HepG2 (cell line): ENCODE results near the gene TOP2A. TPM values are rescaled to one million over a fixed set of nuclear protein-coding genes. Genes with fewer than 3 reads are reported as not detected.

Source experiments
- ATAC-seq: fragments of 200-7000 bp; cut with Tn5 transposase; 3 replicates; pipeline ENCODE4 v1.9.1; 2020; ENCODE audit warnings: mild to moderate bottlenecking, moderate library complexity
- BruUV-seq: library from RNA; stranded (reverse); fragments of 400-500 nt; replicated peaks from 2 replicates; lab custom pipeline; 2021; lab: Mats Ljungman, UMichigan
- CTCF ChIA-PET: fragments of 300-600 bp; formaldehyde crosslinking; extraction: SDS; loops from one replicate; lab custom pipeline; 2021; ENCODE audit warnings: low total read pairs, inconsistent platforms, low intra/inter-chr PET ratio; lab: Yijun Ruan, JAX
- POLR2A ChIA-PET: fragments of 350-600 bp; sonication (Branson Sonifier 250); formaldehyde crosslinking; loops from one replicate; lab custom pipeline; 2020; ENCODE audit warnings: antibody characterized with exemption, inconsistent platforms; lab: Yijun Ruan, JAX
- DNase-seq: peaks from one replicate; pipeline ENCODE4 v3.0.0-alpha.2; 2015; ENCODE audit warnings: low spot score
- FAIRE-seq: peaks from 3 replicates; lab custom pipeline; 2011; peaks lifted over from hg19 to GRCh38; lab: Jason Lieb, UNC
- H2AFZ ChIP-seq: one replicate; pipeline ENCODE4 v1.6.1; 2011; ENCODE audit warnings: low read length, inconsistent platforms
- H3K27ac ChIP-seq: fragments of 300-600 bp; 3 replicates; pipeline ENCODE4 v1.8.0; 2011; ENCODE audit warnings: mixed run types, mild to moderate bottlenecking, mixed read lengths, low read length, inconsistent platforms; ENCODE audit not compliant: insufficient read depth; ENCODE audit errors: extremely low read length
- H3K27me3 ChIP-seq, 2 experiments: fragments of 200-600 bp in 1 of 2; 2 replicates in 1 of 2; 3 replicates in 1 of 2; pipeline versions ENCODE4 v1.6.0 to v1.8.0; 2011; ENCODE audit warnings: low read length in 2 of 2, mild to moderate bottlenecking in 2 of 2, moderate library complexity in 2 of 2, inconsistent platforms in 1 of 2; ENCODE audit not compliant: insufficient read depth in 2 of 2, control insufficient read depth in 1 of 2
- H3K36me3 ChIP-seq, 2 experiments: fragments of 200-600 bp in 1 of 2; replicated peaks in 1 of 2; 2 replicates in 1 of 2; 3 replicates in 1 of 2; pipeline versions ENCODE4 v1.5.1 to v1.8.0; 2011; ENCODE audit warnings: low read length in 2 of 2, inconsistent platforms in 1 of 2; ENCODE audit not compliant: insufficient read depth in 2 of 2, control insufficient read depth in 1 of 2
- H3K4me1 ChIP-seq: 2 replicates; pipeline ENCODE4 v1.5.1; 2012; ENCODE audit warnings: low read length, inconsistent platforms; ENCODE audit not compliant: insufficient read depth
- H3K4me2 ChIP-seq: 2 replicates; pipeline ENCODE4 v1.6.0; 2011; ENCODE audit warnings: low read depth, low read length, inconsistent platforms
- H3K4me3 ChIP-seq, 3 experiments: fragments of 200-600 bp in 1 of 3; sonication (generic), shearing (Covaris generic) in 1 of 3; replicated peaks in 1 of 3; 2 replicates each; pipeline ENCODE4 v1.5.1; 2011 to 2016; ENCODE audit warnings: low read length in 3 of 3, inconsistent platforms in 2 of 3, low read depth in 2 of 3, mild to moderate bottlenecking in 2 of 3, control low read depth in 1 of 3, mixed read lengths in 1 of 3; ENCODE audit not compliant: insufficient read depth in 1 of 3
- H3K79me2 ChIP-seq: one replicate; pipeline ENCODE4 v1.6.1; 2011; ENCODE audit warnings: low read length, inconsistent platforms; ENCODE audit not compliant: insufficient read depth
- H3K9ac ChIP-seq: 2 replicates; pipeline ENCODE4 v1.6.0; 2011; ENCODE audit warnings: mild to moderate bottlenecking, low read depth, low read length, inconsistent platforms; ENCODE audit not compliant: insufficient read depth
- H3K9me3 ChIP-seq: 2 replicates; pipeline ENCODE4 v1.5.1; 2012; ENCODE audit warnings: mild to moderate bottlenecking, low read length
- H4K20me1 ChIP-seq: 2 replicates; pipeline ENCODE4 v1.6.0; 2011; ENCODE audit warnings: inconsistent platforms, mild to moderate bottlenecking, low read length, moderate library complexity; ENCODE audit not compliant: insufficient read depth
- ATF7-NPFF ChIP-seq: sonication (generic); formaldehyde crosslinking; IDR thresholded peaks from 2 replicates; pipeline ENCODE4 v1.8.1; 2023; ENCODE audit warnings: mild to moderate bottlenecking, low read depth, missing genetic modification reagents, moderate library complexity
- CCAR2 ChIP-seq: fragments of 200-400 bp; formaldehyde crosslinking; optimal IDR thresholded peaks from 2 replicates; pipeline ENCODE3; 2018; ENCODE audit warnings: low read depth, mild to moderate bottlenecking, low read length, moderate library complexity
- CHD2 ChIP-seq: IDR thresholded peaks from 2 replicates; pipeline ENCODE4 v1.6.1; 2011; ENCODE audit warnings: low read depth, low read length, improper control_type of control experiment
- GFI1 ChIP-seq: sonication (generic); formaldehyde crosslinking; IDR thresholded peaks from 2 replicates; pipeline ENCODE4 v1.5.0; 2020; ENCODE audit warnings: missing genetic modification reagents, mild to moderate bottlenecking, borderline replicate concordance
- SYNCRIP ChIP-seq: fragments of 200-400 bp; formaldehyde crosslinking; IDR thresholded peaks from 2 replicates; pipeline ENCODE4 v1.6.1; 2018; ENCODE audit warnings: mild to moderate bottlenecking, low read depth, low read length; ENCODE audit not compliant: insufficient read depth
- ZNF160 ChIP-seq: sonication (generic); formaldehyde crosslinking; IDR thresholded peaks from 2 replicates; pipeline ENCODE4 v1.8.0; 2022; ENCODE audit warnings: mild to moderate bottlenecking, inconsistent platforms, missing genetic modification reagents
- ZNF768 ChIP-seq: sonication (generic); formaldehyde crosslinking; IDR thresholded peaks from 2 replicates; pipeline ENCODE4 v1.4.0; 2020; ENCODE audit warnings: missing genetic modification reagents
- ZSCAN22 ChIP-seq: sonication (generic); formaldehyde crosslinking; IDR thresholded peaks from 2 replicates; pipeline ENCODE4 v1.4.0; 2020; ENCODE audit warnings: mild to moderate bottlenecking, missing genetic modification reagents
- WGBS: methylation state at CpG from one replicate; pipeline ENCODE4 v1.1.6; 2017; ENCODE audit warnings: low lambda C conversion rate; 5-methylcytosine and 5-hydroxymethylcytosine counted together
- in situ Hi-C: cut with HindIII; loops from 2 replicates; pipeline ENCODE4 v1.10.0; 2017; ENCODE audit warnings: low pct_unique_long_range_greater_than_20kb; ENCODE audit not compliant: extremely low pct_ligation_motif_present
- intact Hi-C: fragments of 100-400 bp; cut with micrococcal nuclease; formaldehyde crosslinking; loops from one replicate; pipeline ENCODE4 v1.10.0; 2022; ENCODE audit not compliant: unreplicated experiment
- polyA plus RNA-seq, 8 experiments: library from polyadenylated mRNA; depleted of rRNA in 3 of 8; stranded (reverse) in 7 of 8; unstranded in 1 of 8; fragments of >200 nt; fragmentation: Illumina TruSeq in 4 of 8; extraction: Trizol in 4 of 8; gene quantifications; 2 replicates each; pipeline versions ENCODE4 v1.2.1 to v1.2.3, GENCODE V29; 2011 to 2016; ENCODE audit warnings: low read depth in 4 of 8, missing spikeins in 1 of 8, mixed read lengths in 1 of 8; ENCODE audit not compliant: insufficient read depth in 1 of 8
- total RNA-seq, 5 experiments: library from RNA; depleted of rRNA; stranded (reverse); fragments of >200 nt; fragmentation: Illumina TruSeq; extraction: Trizol; gene quantifications; 2 replicates each; pipeline ENCODE4 v1.2.3, GENCODE V29; 2016; ENCODE audit warnings: low read depth in 1 of 5
- TF ChIP-seq, protein P1 (sequence below), 2 experiments: sonication (generic) in 1 of 2; formaldehyde crosslinking in 1 of 2; IDR thresholded peaks; 2 replicates each; pipeline versions ENCODE4 v1.4.0 to v1.6.1; 2016 to 2020; ENCODE audit warnings: borderline replicate concordance in 1 of 2, low read depth in 1 of 2, mild to moderate bottlenecking in 1 of 2, missing genetic modification reagents in 1 of 2
- TF ChIP-seq, protein P2 (sequence below): sonication (generic); formaldehyde crosslinking; IDR thresholded peaks from 2 replicates; pipeline ENCODE4 v1.4.0; 2020; ENCODE audit warnings: missing genetic modification reagents, borderline replicate concordance
- TF ChIP-seq, protein P3 (sequence below): sonication (generic); formaldehyde crosslinking; IDR thresholded peaks from 2 replicates; pipeline ENCODE4 v1.4.0; 2020; ENCODE audit warnings: missing genetic modification reagents, borderline replicate concordance

The TOP2A gene
- total and polyA plus RNA-seq, 2 of the 13 experiments (the other 11 are each of a cell fraction or from before 2014, with no cell fraction given): 108 to 327 TPM

DNA sequence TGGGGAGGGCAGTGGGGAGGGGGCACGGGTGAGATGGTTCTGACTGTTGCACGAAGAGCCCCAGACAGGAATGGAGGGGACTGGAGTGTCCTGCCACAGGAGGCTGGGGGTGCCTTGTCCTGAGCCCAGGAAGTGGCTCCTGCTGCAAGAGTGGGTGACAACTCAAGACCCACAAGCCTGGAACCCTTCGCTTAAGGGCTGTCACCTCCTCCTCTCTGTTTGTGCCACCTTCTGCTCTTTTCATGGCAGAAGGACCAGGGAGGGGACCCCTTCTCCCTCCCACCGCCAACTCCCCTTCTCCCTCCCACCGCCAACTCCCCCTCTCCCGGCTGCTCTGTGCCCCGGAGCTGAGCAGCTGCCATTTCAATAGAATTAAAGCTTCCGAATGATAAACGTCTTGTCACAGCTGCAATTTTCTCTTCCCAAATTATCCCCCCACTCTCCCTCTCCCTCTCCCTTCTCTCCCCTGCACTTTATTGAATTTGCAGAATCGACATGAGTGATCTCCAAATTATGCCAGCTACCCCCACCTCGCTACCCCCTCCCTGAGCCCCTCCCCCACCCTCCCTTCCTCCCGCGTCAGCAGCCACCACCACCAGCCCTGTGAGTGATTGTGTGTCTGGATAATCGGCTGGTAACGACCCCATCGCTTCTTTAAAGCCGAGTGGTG is 66.9 kb downstream of the TOP2A start:
- Histone ChIP-seq H3K79me2 (peaks cover 14% of the 10 kb centered on the region), H3K27ac (no peak overlapping the region), H4K20me1 (no peaks in the 10 kb centered on the region), H3K36me3 (peaks cover 27 to 38% of the 10 kb centered on the region in 2 experiments), H3K9me3 (no peaks in the 10 kb centered on the region), H3K4me1 (peaks cover 73% of the 10 kb centered on the region), H2AFZ (no peak overlapping the region), H3K4me3 (no peak overlapping the region), H3K27me3 (no peaks in the 10 kb centered on the region), H3K9ac (no peak overlapping the region), H3K4me2 (no peak overlapping the region)
- no peak for DNase-seq
- no peak for ATAC-seq
- POLR2A ChIA-PET: interaction anchor here (0.5 to 3.4 kb wide), 5 partner anchors 9 to 88 kb away, joined by 3 to 27 read pairs (median 19); partner anchors contain the start of gene RARA
- in situ Hi-C loops: loop anchor here (5.0 to 10.0 kb wide), 2 partner anchors 34 to 146 kb away; no protein-coding TSS in a partner anchor
- WGBS: 93% methylated on average over 17 of the region's 17 CpGs
- CTCF ChIA-PET: interaction anchor here (0.9 kb wide), 1 partner anchor 48 kb away, joined by 3 read pairs; no protein-coding TSS in a partner anchor
- intact Hi-C loops: no loop called here
- FAIRE-seq: no peak
- BruUV-seq: TSS peak; percentile 20
- TF ChIP-seq ATF7-NPFF (CRISPR knock-in tag): no peak
- TF ChIP-seq, protein P1, sequence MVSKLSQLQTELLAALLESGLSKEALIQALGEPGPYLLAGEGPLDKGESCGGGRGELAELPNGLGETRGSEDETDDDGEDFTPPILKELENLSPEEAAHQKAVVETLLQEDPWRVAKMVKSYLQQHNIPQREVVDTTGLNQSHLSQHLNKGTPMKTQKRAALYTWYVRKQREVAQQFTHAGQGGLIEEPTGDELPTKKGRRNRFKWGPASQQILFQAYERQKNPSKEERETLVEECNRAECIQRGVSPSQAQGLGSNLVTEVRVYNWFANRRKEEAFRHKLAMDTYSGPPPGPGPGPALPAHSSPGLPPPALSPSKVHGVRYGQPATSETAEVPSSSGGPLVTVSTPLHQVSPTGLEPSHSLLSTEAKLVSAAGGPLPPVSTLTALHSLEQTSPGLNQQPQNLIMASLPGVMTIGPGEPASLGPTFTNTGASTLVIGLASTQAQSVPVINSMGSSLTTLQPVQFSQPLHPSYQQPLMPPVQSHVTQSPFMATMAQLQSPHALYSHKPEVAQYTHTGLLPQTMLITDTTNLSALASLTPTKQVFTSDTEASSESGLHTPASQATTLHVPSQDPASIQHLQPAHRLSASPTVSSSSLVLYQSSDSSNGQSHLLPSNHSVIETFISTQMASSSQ (IDR thresholded peaks at IDR 0.05; ENCODE audit: low read depth): no peak
- TF ChIP-seq, protein P1 (CRISPR knock-in tag; IDR thresholded peaks at IDR 0.05; ENCODE audit: borderline replicate concordance): no peak
- TF ChIP-seq ZSCAN22: no peak
- no peak for TF ChIP-seq ZNF160 (CRISPR knock-in tag)
- no peak for TF ChIP-seq CCAR2
- TF ChIP-seq ZNF768 (CRISPR knock-in tag): no peak
- TF ChIP-seq, protein P2, sequence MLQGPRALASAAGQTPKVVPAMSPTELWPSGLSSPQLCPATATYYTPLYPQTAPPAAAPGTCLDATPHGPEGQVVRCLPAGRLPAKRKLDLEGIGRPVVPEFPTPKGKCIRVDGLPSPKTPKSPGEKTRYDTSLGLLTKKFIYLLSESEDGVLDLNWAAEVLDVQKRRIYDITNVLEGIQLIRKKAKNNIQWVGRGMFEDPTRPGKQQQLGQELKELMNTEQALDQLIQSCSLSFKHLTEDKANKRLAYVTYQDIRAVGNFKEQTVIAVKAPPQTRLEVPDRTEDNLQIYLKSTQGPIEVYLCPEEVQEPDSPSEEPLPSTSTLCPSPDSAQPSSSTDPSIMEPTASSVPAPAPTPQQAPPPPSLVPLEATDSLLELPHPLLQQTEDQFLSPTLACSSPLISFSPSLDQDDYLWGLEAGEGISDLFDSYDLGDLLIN (CRISPR knock-in tag): no peak
- TF ChIP-seq GFI1: no peak
- TF ChIP-seq CHD2: no peak
- no peak for TF ChIP-seq SYNCRIP
- TF ChIP-seq, protein P3, sequence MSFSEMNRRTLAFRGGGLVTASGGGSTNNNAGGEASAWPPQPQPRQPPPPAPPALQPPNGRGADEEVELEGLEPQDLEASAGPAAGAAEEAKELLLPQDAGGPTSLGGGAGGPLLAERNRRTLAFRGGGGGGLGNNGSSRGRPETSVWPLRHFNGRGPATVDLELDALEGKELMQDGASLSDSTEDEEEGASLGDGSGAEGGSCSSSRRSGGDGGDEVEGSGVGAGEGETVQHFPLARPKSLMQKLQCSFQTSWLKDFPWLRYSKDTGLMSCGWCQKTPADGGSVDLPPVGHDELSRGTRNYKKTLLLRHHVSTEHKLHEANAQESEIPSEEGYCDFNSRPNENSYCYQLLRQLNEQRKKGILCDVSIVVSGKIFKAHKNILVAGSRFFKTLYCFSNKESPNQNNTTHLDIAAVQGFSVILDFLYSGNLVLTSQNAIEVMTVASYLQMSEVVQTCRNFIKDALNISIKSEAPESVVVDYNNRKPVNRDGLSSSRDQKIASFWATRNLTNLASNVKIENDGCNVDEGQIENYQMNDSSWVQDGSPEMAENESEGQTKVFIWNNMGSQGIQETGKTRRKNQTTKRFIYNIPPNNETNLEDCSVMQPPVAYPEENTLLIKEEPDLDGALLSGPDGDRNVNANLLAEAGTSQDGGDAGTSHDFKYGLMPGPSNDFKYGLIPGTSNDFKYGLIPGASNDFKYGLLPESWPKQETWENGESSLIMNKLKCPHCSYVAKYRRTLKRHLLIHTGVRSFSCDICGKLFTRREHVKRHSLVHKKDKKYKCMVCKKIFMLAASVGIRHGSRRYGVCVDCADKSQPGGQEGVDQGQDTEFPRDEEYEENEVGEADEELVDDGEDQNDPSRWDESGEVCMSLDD (CRISPR knock-in tag): no peak
